ENCODE results near the gene MED9. TPM values are rescaled to one million over a fixed set of nuclear protein-coding genes. Genes with fewer than 3 reads are reported as not detected.

The MED9 gene
- total RNA-seq, 6 donors from 2014 or later = 8.5 to 31.4 (median 13.9) TPM

- no peak overlapping the region for H3K4me3 ChIP-seq
- H3K9me3 ChIP-seq = no peaks in the 10 kb centered on the region
- TF ChIP-seq CTCF (IDR thresholded peaks at IDR 0.05) = no peak
- no peak for TF ChIP-seq EP300 (IDR thresholded peaks at IDR 0.05)
- no peak for TF ChIP-seq POLR2AphosphoS5 (IDR thresholded peaks at IDR 0.05)
- TF ChIP-seq POLR2A (IDR thresholded peaks at IDR 0.05) = no peak
- no peak for ATAC-seq (ENCODE audit: low FRiP score in 2 of 2)
- no peaks in the 10 kb centered on the region for H3K27me3 ChIP-seq
- no peak overlapping the region for H3K27ac ChIP-seq
- H3K4me1 ChIP-seq = peaks cover 5 to 20% (median 18%) of the 10 kb centered on the region in 4 donors
- 74 to 89% methylated on average over 5 to 10 of the region's 10 CpGs for WGBS, 2 donors
- no peak for DNase-seq
- peaks cover 0 to 40% (median 23%) of the 10 kb centered on the region in 4 donors for H3K36me3 ChIP-seq
These were observed 14.3 kb downstream of the MED9 start for GRCh38 chr17:17491031-17491471.

GRCh38 chr17:17491546-17491988 lies 14.8 kb downstream of the MED9 start:
- TF ChIP-seq EP300 (IDR thresholded peaks at IDR 0.05) = no peak
- no peak for TF ChIP-seq POLR2AphosphoS5 (IDR thresholded peaks at IDR 0.05)
- TF ChIP-seq POLR2A (IDR thresholded peaks at IDR 0.05) = no peak
- TF ChIP-seq CTCF (IDR thresholded peaks at IDR 0.05) = no peak
- Histone ChIP-seq H3K4me3 (no peak overlapping the region), H3K27me3 (no peaks in the 10 kb centered on the region), H3K9me3 (no peaks in the 10 kb centered on the region), H3K36me3 (peaks cover 0 to 38% (median 21%) of the 10 kb centered on the region in 4 donors), H3K27ac (no peak overlapping the region), H3K4me1 (peaks cover 5 to 21% (median 19%) of the 10 kb centered on the region in 4 donors)
- WGBS, 2 donors = 85 to 88% methylated on average over 15 to 17 of the region's 17 CpGs
- ATAC-seq (ENCODE audit: low FRiP score in 2 of 2) = no peak
- no peak for DNase-seq

- H3K9me3 ChIP-seq = no peaks in the 10 kb centered on the region
- H3K4me3 ChIP-seq = no peak overlapping the region
- peaks cover 5 to 24% (median 21%) of the 10 kb centered on the region in 4 donors for H3K4me1 ChIP-seq
- ATAC-seq (ENCODE audit: low FRiP score in 2 of 2) (no peak), DNase-seq (no peak)
- no peaks in the 10 kb centered on the region for H3K27me3 ChIP-seq
- 86 to 90% methylated on average over 11 of the region's 11 CpGs for WGBS, 2 donors
- TF ChIP-seq POLR2AphosphoS5 (IDR thresholded peaks at IDR 0.05) (no peak), CTCF (IDR thresholded peaks at IDR 0.05) (no peak), POLR2A (IDR thresholded peaks at IDR 0.05) (no peak), EP300 (IDR thresholded peaks at IDR 0.05) (no peak)
- peaks cover 0 to 37% (median 21%) of the 10 kb centered on the region in 4 donors for H3K36me3 ChIP-seq
- H3K27ac ChIP-seq = peak overlapping the region in 1 of 4 donors; percentile 6
These were observed 15.3 kb downstream of the MED9 start for GRCh38 chr17:17492085-17492484.

- ATAC-seq (ENCODE audit: low FRiP score in 2 of 2) (no peak), DNase-seq (no peak)
- Histone ChIP-seq H3K4me1 (peaks cover 5 to 27% (median 22%) of the 10 kb centered on the region in 4 donors), H3K9me3 (no peaks in the 10 kb centered on the region), H3K4me3 (no peak overlapping the region), H3K36me3 (peaks cover 0 to 33% (median 19%) of the 10 kb centered on the region in 4 donors), H3K27ac (peak overlapping the region in 1 of 4 donors; percentile 6), H3K27me3 (no peaks in the 10 kb centered on the region)
- WGBS, 2 donors = 90 to 92% methylated on average over 9 of the region's 9 CpGs
- TF ChIP-seq POLR2A (IDR thresholded peaks at IDR 0.05) (no peak), POLR2AphosphoS5 (IDR thresholded peaks at IDR 0.05) (no peak), EP300 (IDR thresholded peaks at IDR 0.05) (no peak)
These were observed 15.8 kb downstream of the MED9 start for GRCh38 chr17:17492571-17492970.

GRCh38 chr17:17493249-17493985 lies 16.6 kb downstream of the MED9 start:
- Histone ChIP-seq H3K36me3 (peaks cover 0 to 24% (median 18%) of the 10 kb centered on the region in 4 donors), H3K27ac (peak overlapping the region in 1 of 4 donors; percentile 61), H3K27me3 (no peaks in the 10 kb centered on the region), H3K4me3 (peak overlapping the region in 2 of 4 donors; percentile 69 to 79), H3K9me3 (no peaks in the 10 kb centered on the region), H3K4me1 (peaks cover 5 to 27% (median 22%) of the 10 kb centered on the region in 4 donors)
- ATAC-seq (ENCODE audit: low FRiP score in 2 of 2) (no peak), DNase-seq (peak in 1 of 2 donors; percentile 38)
- WGBS, 2 donors = 72 to 79% methylated on average over 11 to 15 of the region's 15 CpGs
- peak in 1 of 4 donors; percentile 37 for TF ChIP-seq POLR2A (IDR thresholded peaks at IDR 0.05)
- TF ChIP-seq CTCF (IDR thresholded peaks at IDR 0.05) = no peak

All from upper lobe of left lung (tissue), 6 donors.